Astrocyte of the spinal cord (primary cell): ENCODE measurements around the gene FHIT.

Source experiments
- DNase-seq: peaks from one replicate; pipeline ENCODE4 v3.0.0; 2011; ENCODE audit warnings: low read depth, low spot score
- H3K4me3 ChIP-seq: 2 replicates; pipeline ENCODE4 v1.5.1; 2011; ENCODE audit warnings: low read depth, mild to moderate bottlenecking, low read length, moderate library complexity
- in situ Hi-C: cut with HindIII; loops from 2 replicates; pipeline ENCODE4 v1.10.0; 2017; ENCODE audit warnings: low sequenced_read_pairs
- TF ChIP-seq, protein P1 (sequence below): IDR thresholded peaks from 2 replicates; pipeline ENCODE4 v1.5.1; 2012; ENCODE audit warnings: low read depth, mild to moderate bottlenecking, low read length, inconsistent platforms

FHIT gene

DNA sequence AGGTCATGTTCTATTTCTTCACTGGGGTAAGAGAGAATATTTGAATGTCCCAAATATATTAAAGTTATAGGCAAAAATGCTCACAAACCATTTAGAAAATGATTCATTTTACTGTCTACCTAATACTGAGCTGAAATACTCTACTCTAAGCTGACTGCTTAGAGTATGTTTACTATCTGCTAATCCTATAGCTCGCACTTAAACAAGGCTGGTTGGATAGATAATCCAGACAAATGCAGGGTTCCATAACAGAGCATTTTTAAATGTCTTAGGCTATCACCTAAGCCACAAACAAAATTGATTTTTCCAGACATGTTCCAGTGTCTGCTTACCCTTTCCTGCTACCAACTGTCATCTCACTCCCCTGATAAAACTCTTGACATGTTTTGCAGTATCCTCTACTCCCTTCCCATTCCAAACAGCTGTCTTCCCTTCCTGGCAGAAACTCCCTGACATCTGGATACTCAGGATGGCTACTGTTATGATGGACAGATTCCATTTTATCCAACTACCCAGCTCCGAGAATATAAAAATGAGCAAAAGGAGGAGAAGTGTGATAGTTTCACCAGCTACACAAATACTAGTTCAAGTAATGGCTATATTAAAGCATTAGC lies 1034.7 kb downstream of the FHIT start:
- in situ Hi-C loops: no loop called here
- H3K4me3 ChIP-seq: no peak overlapping the region
- no peak for DNase-seq
- TF ChIP-seq, protein P1, sequence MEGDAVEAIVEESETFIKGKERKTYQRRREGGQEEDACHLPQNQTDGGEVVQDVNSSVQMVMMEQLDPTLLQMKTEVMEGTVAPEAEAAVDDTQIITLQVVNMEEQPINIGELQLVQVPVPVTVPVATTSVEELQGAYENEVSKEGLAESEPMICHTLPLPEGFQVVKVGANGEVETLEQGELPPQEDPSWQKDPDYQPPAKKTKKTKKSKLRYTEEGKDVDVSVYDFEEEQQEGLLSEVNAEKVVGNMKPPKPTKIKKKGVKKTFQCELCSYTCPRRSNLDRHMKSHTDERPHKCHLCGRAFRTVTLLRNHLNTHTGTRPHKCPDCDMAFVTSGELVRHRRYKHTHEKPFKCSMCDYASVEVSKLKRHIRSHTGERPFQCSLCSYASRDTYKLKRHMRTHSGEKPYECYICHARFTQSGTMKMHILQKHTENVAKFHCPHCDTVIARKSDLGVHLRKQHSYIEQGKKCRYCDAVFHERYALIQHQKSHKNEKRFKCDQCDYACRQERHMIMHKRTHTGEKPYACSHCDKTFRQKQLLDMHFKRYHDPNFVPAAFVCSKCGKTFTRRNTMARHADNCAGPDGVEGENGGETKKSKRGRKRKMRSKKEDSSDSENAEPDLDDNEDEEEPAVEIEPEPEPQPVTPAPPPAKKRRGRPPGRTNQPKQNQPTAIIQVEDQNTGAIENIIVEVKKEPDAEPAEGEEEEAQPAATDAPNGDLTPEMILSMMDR: no peak

DNA sequence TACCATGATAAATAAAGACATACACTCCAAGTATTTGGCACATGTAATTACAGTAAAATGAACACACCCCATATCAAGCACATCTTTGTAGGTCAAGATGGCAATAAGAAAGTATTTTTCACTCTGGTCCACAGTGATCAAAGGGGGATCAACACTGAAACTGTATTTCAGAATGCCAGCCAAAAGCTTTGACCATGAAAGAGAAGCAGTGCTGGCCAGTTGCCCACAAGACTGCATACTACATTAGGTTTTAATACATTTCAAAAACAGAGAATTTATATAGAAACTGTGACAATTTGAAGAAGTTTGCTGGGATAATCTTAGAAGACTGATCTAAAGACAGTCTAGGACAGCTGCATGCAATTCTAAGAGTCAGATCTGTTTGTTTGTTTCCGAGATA lies 1035.3 kb downstream of the FHIT start:
- H3K4me3 ChIP-seq: no peak overlapping the region
- in situ Hi-C loops: no loop called here
- no peak for DNase-seq
- TF ChIP-seq, protein P1: no peak

DNA sequence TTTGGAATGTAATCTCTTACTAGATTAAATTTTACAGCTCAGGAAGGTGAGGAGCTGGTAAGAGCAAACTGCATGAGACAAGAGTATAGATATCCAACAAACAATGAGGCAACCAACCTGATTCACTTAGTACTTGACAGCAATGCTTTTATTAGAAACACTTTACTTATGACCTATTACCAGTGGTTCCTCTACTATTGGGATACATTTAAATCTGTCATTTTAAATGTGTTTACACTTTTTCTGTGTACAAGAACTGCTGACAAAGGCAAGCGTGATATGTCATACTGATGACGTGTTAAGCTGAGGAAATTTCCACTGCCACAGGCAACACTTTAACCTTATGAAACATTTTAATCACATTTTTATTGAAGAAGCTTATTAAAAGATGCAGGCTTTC lies 1043.3 kb downstream of the FHIT start:
- DNase-seq: no peak
- in situ Hi-C loops: no loop called here
- no peak overlapping the region for H3K4me3 ChIP-seq
- TF ChIP-seq, protein P1: no peak

DNA sequence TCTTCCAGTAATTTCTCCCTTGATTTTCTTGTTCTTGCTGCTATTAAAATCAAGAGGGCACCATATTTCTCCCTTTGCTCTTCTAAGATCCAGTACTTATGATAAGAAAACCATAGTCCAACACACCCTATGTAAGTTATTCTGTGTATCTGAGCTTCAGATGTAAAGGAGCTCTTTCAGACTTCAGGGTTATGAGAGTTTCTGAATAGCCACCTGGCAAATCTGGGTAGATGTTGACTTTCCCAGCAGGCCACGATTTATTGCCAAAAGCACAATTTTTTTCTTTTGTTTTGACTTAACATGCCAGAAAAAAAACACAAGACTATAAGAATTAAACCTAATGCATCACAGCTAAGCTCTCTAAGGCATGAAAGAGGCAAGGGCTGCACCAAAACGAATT lies 1045.0 kb downstream of the FHIT start:
- no peak for DNase-seq
- TF ChIP-seq, protein P1: no peak
- in situ Hi-C loops: no loop called here
- no peak overlapping the region for H3K4me3 ChIP-seq

DNA sequence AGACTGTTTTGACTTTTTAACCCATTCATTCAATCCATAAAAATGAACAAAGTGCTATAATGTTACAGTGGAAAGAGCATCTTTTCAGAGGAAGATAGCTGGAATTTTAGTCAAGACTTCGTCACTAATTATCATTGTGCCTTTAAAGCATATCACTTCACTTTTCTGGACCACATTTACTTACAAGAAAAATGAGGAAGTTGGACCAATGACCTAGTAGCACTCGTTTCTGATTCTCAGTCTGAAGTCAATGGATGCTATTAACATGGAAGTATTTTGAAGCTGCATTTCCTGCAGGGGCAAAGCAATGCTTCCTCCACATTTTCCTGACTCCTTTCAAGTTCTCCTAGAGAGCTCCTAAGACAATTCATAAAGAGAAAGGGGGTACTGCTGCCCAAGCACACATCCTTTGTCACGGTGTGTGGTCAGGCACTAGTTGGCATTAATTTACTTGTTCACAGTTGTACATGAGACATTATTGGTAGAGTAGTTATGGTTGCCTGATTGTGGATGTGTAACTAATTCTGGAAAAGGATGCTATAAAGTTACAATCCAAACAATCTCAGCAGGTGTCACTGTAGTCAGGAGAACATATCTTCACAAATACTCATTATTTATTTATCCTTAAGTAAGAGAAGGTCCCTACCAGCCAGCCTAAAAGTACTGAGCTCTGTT lies 1049.1 kb downstream of the FHIT start:
- in situ Hi-C loops: no loop called here
- no peak overlapping the region for H3K4me3 ChIP-seq
- TF ChIP-seq, protein P1: no peak
- DNase-seq: no peak

GRCh38 chr3:60199306-60199705 lies 1051.9 kb downstream of the FHIT start:
- TF ChIP-seq, protein P1: no peak
- in situ Hi-C loops: no loop called here
- DNase-seq: no peak
- no peak overlapping the region for H3K4me3 ChIP-seq
